Ovary (tissue), 3 donors: ENCODE measurements around the gene PPL.

Source experiments
- EP300 ChIP-seq: sonication (generic); formaldehyde crosslinking; IDR thresholded peaks from one replicate; pipeline ENCODE4 v1.6.1; 2017; ENCODE audit warnings: antibody characterized with exemption
- POLR2A ChIP-seq: fragments of 450-650 bp; IDR thresholded peaks from one replicate; pipeline ENCODE4 v1.6.1; 2017; ENCODE audit warnings: antibody characterized with exemption, mild to moderate bottlenecking, moderate library complexity
- TF ChIP-seq, protein P1 (sequence below), 3 donors: fragments of 450-650 bp in 2 of 3; fragments of 200-600 bp in 1 of 3; IDR thresholded peaks; one replicate each; pipeline versions ENCODE4 v1.5.1 to v1.8.0; 2016 to 2022; ENCODE audit warnings: antibody characterized with exemption in 3 of 3, mild to moderate bottlenecking in 1 of 3
- donor health status: DM: no; HTN: no; CAD: no.

DNA sequence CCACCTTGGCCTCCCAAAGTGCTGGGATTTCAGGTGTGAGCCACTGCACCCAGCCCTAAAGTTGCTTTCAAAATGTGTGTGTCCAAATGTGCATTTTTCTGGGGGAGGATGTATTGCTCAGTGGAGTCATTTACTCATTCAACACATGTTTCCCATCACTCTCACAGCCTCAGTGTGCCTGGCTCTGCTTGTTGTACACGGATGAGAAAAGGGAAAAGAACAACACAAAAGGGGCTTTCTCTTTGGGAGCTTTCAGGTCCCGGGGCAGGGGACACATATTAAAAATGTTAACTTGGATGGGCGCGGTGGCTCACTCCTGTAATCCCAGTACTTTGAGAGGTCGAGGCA is 1.7 kb upstream of the PPL start:
- TF ChIP-seq, protein P1, sequence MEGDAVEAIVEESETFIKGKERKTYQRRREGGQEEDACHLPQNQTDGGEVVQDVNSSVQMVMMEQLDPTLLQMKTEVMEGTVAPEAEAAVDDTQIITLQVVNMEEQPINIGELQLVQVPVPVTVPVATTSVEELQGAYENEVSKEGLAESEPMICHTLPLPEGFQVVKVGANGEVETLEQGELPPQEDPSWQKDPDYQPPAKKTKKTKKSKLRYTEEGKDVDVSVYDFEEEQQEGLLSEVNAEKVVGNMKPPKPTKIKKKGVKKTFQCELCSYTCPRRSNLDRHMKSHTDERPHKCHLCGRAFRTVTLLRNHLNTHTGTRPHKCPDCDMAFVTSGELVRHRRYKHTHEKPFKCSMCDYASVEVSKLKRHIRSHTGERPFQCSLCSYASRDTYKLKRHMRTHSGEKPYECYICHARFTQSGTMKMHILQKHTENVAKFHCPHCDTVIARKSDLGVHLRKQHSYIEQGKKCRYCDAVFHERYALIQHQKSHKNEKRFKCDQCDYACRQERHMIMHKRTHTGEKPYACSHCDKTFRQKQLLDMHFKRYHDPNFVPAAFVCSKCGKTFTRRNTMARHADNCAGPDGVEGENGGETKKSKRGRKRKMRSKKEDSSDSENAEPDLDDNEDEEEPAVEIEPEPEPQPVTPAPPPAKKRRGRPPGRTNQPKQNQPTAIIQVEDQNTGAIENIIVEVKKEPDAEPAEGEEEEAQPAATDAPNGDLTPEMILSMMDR (IDR thresholded peaks at IDR 0.05): no peak
- TF ChIP-seq EP300 (no peak), POLR2A (no peak)
